A204.1 (cell line): ENCODE measurements around the gene MFNG.

Experiments
- FAIRE-seq: peaks from 2 replicates; lab custom pipeline; 2012; peaks lifted over from hg19 to GRCh38; lab: Jason Lieb, UNC

MFNG gene

DNA sequence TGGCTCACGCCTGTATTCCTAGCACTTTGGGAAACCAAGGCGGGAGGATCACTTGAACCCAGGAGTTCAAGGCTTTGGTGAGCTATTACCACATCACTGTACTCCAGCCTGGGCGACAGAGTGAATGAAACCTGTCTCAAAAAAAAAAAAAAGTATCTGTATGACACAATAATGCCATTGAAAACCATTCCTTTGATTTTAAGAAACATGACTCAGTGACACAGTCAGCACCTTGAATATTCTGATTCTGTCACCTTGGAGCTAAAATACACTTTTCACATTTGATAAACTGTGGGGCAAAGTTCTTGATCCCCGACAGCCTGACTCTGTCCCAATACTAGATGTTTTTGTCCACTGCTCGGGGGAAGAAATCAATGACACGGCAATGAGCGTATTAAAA is 42.2 kb downstream of the MFNG start:
- no peak for FAIRE-seq

DNA sequence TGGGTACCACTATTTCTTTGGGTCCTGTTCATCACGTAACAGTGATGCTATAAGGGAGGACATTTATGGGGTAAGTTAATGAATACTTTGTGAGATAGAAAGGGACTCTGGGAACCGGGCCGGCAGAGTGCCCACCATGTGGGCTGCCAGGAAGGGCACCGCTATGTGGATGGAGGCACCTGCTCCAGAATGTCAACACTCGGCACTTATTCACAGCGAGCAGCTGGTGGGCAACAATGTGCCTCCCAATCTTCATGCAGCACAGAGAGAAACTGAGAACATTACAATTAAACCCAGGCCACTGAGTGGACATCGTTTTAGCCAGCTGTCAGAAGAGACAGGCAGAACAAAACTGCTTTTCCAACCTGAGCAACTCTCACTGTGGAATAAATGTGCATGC is 43.1 kb downstream of the MFNG start:
- no peak for FAIRE-seq

DNA sequence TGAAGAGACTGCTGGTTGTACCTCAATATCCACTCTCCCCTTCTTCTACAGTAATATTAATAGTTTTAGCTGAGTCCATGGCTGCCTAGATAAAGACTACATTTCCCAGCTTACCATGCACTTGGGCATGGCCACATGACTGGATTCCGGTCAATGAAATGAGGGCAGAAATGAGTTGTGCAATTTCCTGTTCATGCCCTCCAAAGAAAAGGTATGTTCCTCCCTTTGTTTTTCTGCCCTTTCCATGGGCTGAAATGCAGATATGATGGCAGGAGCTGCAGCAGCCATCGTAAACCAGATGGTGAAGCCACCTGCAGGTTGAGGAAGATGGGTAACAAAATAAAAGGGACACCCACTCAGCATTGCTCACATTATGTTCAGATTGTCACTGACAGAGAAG is 43.6 kb downstream of the MFNG start:
- no peak for FAIRE-seq

DNA sequence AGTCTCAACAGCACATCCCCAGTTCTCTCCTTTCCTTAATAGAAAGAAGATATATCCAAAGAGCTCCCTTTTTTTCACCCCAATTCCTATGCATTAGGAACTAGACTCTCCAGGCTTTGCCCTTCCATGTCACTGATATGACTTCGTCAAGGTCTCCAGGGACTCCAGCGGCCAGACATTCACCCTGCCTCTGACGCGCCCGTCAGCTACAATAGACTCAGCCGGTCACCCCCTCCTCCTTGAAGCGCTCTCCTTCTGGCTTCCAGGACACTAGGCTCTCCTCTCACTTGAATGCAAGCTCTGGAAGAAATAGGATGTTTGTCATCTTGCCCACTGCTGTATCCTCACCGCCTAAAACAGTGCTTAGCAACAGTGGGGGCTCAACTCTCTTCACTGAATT is 44.0 kb downstream of the MFNG start:
- no peak for FAIRE-seq

DNA sequence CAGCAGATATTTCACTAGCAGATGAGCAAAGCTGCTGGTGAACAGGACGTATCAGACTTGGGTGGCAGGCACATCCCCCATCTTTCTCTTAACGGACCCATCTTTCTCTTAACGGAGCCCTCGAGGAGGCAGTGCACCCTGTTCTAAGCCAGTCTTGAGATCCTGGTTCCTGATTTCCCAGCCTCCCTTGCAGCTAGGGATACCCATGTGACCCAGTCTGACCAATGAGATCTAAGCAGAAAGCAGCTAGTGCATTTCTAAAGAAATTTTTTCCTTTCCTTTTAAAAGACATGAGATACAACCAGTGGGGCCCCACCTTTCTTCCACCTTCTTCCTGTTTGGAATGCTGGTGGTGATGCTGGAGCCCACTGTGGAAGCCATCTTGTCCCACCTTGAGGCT is 45.3 kb downstream of the MFNG start:
- FAIRE-seq, result no peak

- FAIRE-seq, result no peak
Measured at GRCh38 chr22:37439347-37439746, 46.8 kb downstream of the MFNG start.

DNA sequence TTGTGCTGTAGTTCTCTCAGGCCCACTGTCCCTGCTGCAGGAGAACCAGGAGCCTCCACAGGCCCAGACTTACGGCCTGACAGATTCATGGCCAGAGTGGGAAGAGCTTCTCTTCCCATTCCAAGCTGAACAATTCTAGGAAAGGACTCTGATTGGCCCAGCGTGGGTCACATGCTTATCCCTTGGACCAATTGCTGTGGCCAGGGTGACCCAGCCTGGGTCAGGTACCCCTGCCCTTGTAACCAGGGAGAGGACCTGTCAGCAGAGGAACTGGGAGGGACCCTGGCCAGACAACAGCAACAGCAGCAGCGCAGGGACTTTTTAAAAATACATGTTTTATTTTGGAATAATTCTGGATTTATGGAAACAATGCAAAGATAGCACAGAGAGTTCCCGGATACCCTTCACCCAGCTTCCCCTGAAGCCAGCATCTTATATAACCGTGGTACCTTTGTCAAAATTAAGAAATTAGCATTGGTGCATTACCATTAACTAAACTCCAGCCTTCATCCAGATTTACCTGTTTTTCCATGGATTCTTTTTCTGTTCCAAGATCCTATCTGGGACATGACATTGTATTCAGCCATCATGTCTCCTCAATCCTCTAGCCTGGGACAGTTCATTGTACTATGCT is 50.1 kb downstream of the MFNG start:
- FAIRE-seq, result no peak

- FAIRE-seq, result no peak
Measured at GRCh38 chr22:37433786-37434185, 52.4 kb downstream of the MFNG start.

- FAIRE-seq, result no peak
Measured at GRCh38 chr22:37432708-37433054, 53.5 kb downstream of the MFNG start.

DNA sequence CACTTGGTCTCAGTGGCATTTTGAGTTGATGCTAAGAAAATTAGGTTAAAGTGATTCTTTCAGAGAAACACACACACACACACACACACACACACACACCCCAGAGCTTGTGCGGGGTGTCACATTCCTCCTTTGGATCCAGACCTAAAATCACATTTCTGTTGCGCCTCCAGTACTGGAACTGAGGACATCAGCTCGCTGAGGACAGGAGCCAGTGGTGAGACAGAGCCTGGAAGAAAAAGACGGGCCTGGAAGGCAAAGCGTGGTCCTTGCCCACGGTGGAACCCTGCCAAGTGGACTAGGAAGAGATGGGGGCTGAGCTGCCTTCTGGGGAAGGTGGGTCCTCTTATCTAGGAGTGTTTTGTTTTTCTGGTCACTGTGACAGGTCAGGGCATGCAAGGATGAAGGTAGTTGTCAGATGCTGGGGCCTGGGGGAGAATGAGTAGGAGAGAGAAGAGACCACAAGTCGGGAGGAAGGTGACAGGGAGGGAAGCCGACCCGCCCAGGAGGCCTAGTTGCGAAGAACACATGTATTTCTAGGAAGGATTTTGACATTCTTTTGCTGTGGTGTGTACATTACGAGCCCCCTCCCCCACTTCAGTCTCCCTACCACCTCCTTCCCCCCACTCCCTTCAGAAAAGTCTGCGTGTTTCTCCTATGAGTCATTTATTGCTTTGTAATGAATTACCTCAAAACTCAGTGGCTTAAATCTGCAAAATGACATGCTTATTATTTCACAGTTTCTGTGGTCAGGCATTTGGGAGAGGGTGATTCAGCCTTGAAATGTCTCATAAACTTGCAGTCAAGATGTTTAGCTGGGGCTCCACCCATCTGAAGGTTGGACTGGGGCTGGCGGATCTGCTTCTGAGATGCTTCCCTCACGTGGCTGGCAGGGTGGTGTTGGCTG is 54.1 kb downstream of the MFNG start:
- no peak for FAIRE-seq

DNA sequence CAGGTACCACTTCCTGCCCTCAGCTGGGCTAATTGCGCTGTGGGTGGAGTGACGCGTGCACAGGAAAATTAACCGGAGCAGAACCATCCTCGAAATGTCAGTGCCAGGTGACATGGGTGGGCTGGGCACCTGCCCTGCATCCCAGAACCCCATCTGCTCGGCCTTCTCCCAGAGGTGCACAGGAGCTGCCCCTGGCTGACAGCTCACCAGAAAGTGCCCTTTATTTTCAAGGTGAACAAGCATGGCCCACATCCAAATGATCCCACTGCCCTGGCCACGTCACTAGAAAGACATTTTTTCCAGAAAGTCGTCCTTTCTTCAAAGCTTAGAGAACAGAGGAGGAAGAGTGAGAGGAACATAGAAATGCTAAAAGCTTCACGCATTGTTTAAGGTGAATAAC is 54.8 kb downstream of the MFNG start:
- no peak for FAIRE-seq

GRCh38 chr22:37430941-37431340 is 55.2 kb downstream of the MFNG start:
- FAIRE-seq, result no peak

- no peak for FAIRE-seq
Measured at GRCh38 chr22:37428649-37429586, 57.3 kb downstream of the MFNG start.

DNA sequence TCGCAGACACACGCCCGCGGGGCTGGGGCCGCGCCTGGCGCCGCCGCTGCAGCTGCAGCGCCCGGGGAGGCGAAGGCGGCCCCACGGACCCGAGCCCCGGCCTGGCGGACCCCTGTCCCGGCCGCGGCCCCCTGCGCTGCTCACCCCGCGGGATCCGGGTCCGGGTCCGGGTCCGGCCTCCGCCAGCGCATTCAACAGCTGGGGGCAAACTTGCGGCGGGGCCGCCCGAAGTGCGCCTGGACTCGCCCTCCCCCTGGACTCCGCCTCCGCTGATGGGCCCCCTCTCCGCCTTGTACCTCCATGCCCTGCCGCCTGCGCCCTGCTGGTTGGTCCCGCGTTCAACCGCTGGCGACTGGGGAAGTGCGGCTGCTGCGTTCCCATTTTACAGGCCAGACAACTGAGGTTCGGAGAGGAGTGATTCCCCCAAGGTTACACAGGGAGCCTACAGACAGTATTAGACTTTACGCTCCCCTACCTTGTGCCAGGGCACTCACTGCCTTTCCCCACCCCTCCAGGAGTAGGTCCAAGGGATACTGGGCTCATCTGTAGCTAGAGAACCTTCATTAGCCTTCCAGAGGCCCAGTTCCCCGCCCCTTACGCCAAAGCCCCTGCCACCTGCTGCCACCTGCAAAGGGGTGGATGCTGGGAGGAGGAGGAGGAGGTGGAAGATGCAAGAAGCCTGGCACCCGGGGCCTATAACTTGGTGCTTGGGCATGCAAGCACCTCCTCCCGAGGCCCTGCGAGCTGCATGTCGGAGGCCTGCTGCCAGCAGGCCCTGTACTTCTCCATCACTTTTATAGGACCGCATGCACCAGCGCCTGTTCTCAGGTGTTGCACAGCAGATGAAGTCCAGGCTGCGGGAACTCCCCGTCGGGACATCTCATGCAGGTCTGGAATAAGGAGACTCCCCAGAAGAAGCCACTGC is 58.2 kb downstream of the MFNG start:
- no peak for FAIRE-seq

GRCh38 chr22:37427135-37427710 is 59.0 kb downstream of the MFNG start, which contains the start of gene ELFN2:
TSS of gene ELFN2 (minus strand) at chr22:37427479. CDS start at chr22:37375534, 51,945 bp downstream.
- no peak for FAIRE-seq

- FAIRE-seq, result no peak
Measured at GRCh38 chr22:37426706-37427134, 59.5 kb downstream of the MFNG start.

DNA sequence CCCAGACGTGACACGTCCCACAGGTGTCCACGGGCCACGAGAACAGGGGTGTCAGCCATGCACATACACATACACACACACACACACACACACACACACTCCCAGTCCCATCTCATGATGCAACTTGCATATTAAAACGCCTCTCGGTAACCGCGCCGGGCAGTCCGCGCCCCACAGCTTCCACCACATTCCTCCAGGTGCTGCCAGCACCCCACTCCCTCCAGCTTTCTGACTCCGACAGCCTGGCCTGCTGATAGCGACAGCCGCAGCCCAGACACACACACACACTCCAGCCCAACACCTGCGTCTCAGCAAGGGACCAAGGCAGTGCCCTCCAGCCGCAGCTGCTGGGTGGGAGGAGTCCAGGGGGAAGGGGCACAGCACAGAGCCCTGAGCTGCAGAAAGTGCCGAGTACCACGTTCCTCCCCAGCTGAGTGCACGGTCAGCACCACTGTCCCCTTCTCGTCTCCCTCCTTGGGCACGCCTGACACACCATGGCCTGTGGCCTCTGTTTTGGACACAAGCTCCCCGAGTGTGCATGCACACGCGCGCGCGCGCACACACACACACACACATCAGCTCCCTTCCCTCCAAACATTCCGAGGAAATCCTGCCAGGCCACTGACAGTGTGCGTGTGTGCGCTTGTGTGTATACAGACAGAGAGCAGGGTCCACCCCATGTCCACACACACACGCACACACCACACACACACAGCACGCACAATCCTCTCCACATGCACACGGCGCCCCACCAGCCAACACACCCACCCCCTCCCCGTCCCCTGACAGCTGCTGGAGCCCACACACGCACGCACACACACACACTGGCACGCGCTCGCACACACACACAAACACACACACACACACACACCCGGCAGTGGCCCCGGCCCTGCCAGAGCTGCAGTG is 60.1 kb downstream of the MFNG start:
- no peak for FAIRE-seq

DNA sequence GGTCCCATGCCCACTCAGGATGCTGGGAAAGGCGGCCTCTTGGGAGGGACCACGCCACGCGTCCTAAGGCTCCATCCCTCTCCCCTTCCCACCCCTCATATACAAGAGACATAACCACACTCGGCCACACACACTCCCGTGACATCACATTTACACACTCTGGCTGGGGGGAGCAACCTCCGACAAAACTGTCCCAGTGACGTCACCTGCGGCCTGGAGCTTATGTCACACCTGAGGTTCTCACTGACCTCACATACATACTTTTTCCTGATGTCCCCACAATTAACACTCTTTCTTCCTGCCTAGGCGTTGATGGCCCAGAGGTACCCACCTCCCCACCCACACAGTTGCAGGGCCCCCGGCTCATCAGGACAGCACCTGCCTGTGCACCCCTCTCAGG is 60.8 kb downstream of the MFNG start:
- no peak for FAIRE-seq

GRCh38 chr22:37423283-37423682 is 62.9 kb downstream of the MFNG start:
- no peak for FAIRE-seq

- no peak for FAIRE-seq
Measured at GRCh38 chr22:37421468-37421877, 64.7 kb downstream of the MFNG start.
